ENCODE results near the gene MLST8.

DNA sequence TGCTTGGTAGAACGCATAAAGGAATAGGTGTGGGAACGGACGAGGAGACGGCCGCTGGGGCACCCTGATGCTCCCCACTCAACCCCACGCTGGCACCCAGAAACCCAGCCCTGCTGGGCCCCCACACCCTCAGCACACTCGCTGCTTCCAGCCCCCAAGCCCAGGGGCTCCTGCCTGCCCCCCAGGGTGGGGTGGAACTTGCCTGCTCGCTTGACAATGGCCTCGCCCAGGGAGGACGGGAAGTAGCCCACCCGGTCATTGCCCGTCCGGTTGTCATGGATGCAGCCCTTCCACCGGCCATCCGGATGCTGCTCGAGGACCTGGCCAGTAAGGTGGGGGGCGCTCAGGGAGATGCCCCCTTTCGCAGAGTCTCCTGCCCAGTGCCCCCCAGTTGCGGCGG, 18.7 kb upstream of the MLST8 start:
- TF ChIP-seq EP300 (IDR thresholded peaks at IDR 0.05) (no peak), POLR2A (IDR thresholded peaks at IDR 0.05) (no peak)
